GM12878 (cell line): Measurements from ENCODE around the gene ALG10B.
"Not testable (repeated sequence)": the region's sequence is repeated elsewhere in the genome, so short reads cannot be mapped to it uniquely, and the experiment has no call there.

ENCODE experiments used
- CREB1 ChIP-seq: IDR thresholded peaks from 2 replicates; pipeline ENCODE4 v1.6.1; 2012; ENCODE audit warnings: low read depth, mild to moderate bottlenecking, inconsistent platforms
- EZH2 ChIP-seq: IDR thresholded peaks from 2 replicates; pipeline ENCODE4 v1.6.1; 2012; ENCODE audit warnings: low read depth, mild to moderate bottlenecking, control low read depth, inconsistent platforms, low read length, borderline replicate concordance; ENCODE audit not compliant: control insufficient read depth

DNA sequence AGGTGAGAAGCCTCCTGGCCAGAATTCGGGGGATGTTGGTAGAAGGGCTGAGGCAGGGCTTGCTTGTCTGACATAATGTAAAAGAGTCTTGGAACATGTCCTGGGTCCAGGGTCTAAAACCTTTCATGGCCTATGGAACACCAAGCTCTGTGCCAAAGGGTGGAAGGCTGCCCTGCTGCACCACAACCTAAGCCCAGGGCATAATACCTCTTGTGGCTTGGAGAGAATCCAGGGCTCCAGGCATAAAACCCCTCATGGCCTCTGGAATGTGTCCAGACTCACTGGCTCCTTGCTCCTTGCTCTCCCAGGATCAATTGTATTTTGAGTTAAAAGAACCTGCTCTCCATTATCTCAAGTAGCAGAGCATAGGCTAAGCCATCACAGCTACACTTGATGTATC, 27.3 kb downstream of the ALG10B start:
- not testable (repeated sequence) for TF ChIP-seq CREB1, EZH2
